ENCODE results near the gene CFAP68.

GRCh38 chr11:111909378-111909777 lies 30.0 kb downstream of the CFAP68 start:
- TF ChIP-seq, protein P1, sequence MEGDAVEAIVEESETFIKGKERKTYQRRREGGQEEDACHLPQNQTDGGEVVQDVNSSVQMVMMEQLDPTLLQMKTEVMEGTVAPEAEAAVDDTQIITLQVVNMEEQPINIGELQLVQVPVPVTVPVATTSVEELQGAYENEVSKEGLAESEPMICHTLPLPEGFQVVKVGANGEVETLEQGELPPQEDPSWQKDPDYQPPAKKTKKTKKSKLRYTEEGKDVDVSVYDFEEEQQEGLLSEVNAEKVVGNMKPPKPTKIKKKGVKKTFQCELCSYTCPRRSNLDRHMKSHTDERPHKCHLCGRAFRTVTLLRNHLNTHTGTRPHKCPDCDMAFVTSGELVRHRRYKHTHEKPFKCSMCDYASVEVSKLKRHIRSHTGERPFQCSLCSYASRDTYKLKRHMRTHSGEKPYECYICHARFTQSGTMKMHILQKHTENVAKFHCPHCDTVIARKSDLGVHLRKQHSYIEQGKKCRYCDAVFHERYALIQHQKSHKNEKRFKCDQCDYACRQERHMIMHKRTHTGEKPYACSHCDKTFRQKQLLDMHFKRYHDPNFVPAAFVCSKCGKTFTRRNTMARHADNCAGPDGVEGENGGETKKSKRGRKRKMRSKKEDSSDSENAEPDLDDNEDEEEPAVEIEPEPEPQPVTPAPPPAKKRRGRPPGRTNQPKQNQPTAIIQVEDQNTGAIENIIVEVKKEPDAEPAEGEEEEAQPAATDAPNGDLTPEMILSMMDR (IDR thresholded peaks at IDR 0.05), result no peak
- no peak for TF ChIP-seq POLR2A (IDR thresholded peaks at IDR 0.05)

Measured in heart left ventricle (tissue), 13 donors.